ENCODE results near the gene NECTIN1.

The NECTIN1 gene

DNA sequence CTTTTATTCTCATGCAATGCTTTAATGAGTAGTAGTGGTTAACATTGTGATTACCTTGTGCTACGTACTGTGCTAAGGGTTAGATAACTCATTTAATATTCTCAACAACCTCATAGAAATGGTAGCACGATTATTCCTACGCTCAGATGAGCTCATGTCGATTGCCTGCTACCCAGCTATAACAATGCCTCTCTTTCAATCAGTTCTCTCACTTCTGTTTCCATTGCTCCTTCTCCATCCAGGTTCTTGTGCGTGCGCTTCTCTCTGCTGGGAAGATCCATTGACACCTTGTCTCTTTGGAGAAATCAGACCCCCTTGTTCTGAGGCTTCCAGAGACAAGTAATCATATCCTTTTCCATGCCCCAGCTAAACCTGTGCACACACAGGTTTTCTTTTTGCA lies 120.8 kb downstream of the NECTIN1 start:
- Histone ChIP-seq H3K27me3 (ENCODE audit: low read length) (no peaks in the 10 kb centered on the region), H3K4me3 (ENCODE audit: insufficient read depth, low read length, poor library complexity, severe bottlenecking) (no peak overlapping the region), H3K79me2 (ENCODE audit: insufficient read depth, low read length) (no peaks in the 10 kb centered on the region), H3K9ac (ENCODE audit: low read length) (no peak overlapping the region), H3K36me3 (ENCODE audit: low read length) (no peaks in the 10 kb centered on the region), H4K20me1 (ENCODE audit: low read depth, low read length) (no peaks in the 10 kb centered on the region), H3F3A (ENCODE audit: insufficient read depth) (no peaks in the 10 kb centered on the region), H3K27ac (ENCODE audit: low read depth, low read length) (no peak overlapping the region), H3K9me3 (ENCODE audit: insufficient read depth, low read length) (no peaks in the 10 kb centered on the region), H3K9me2 (replicated peaks; ENCODE audit: insufficient read depth, low read length) (no peaks in the 10 kb centered on the region), H2AFZ (ENCODE audit: low read depth, low read length, severe bottlenecking) (no peak overlapping the region), H3K4me2 (ENCODE audit: low read depth, low read length, poor library complexity, severe bottlenecking) (no peak overlapping the region)
- TF ChIP-seq EZH2phosphoT487 (conservative IDR thresholded peaks at IDR 0.05; ENCODE audit: low read length), result no peak
- TF ChIP-seq, protein P1, sequence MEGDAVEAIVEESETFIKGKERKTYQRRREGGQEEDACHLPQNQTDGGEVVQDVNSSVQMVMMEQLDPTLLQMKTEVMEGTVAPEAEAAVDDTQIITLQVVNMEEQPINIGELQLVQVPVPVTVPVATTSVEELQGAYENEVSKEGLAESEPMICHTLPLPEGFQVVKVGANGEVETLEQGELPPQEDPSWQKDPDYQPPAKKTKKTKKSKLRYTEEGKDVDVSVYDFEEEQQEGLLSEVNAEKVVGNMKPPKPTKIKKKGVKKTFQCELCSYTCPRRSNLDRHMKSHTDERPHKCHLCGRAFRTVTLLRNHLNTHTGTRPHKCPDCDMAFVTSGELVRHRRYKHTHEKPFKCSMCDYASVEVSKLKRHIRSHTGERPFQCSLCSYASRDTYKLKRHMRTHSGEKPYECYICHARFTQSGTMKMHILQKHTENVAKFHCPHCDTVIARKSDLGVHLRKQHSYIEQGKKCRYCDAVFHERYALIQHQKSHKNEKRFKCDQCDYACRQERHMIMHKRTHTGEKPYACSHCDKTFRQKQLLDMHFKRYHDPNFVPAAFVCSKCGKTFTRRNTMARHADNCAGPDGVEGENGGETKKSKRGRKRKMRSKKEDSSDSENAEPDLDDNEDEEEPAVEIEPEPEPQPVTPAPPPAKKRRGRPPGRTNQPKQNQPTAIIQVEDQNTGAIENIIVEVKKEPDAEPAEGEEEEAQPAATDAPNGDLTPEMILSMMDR (IDR thresholded peaks at IDR 0.05; ENCODE audit: insufficient read depth, low read length, poor library complexity, severe bottlenecking), result no peak

DNA sequence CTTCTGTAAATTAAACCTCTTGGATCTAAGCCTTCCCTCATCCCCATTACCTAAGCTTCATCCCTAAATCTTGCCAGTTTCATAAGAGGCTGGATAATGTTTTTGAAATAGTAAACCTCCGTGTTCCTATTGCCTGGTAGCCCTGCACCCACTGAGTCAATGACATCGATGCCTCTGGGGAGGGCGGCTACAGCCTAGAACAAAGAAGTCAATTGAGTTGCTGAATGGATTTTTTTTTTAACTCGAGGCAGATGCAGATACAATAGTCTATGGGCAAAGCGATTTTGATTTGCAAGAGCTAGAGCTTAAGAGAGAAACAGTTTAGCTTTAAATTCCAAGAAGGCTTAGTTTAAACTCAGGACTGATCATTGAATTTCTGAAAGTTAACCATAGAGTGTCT lies 121.3 kb downstream of the NECTIN1 start:
- H3K27ac ChIP-seq (ENCODE audit: low read depth, low read length), result no peak overlapping the region
- no peaks in the 10 kb centered on the region for H3F3A ChIP-seq (ENCODE audit: insufficient read depth)
- TF ChIP-seq, protein P1 (IDR thresholded peaks at IDR 0.05; ENCODE audit: insufficient read depth, low read length, poor library complexity, severe bottlenecking), result no peak
- no peak for TF ChIP-seq EZH2phosphoT487 (conservative IDR thresholded peaks at IDR 0.05; ENCODE audit: low read length)
- H3K9me2 ChIP-seq (replicated peaks; ENCODE audit: insufficient read depth, low read length), result no peaks in the 10 kb centered on the region
- H4K20me1 ChIP-seq (ENCODE audit: low read depth, low read length), result no peaks in the 10 kb centered on the region
- no peak overlapping the region for H2AFZ ChIP-seq (ENCODE audit: low read depth, low read length, severe bottlenecking)
- H3K36me3 ChIP-seq (ENCODE audit: low read length), result no peaks in the 10 kb centered on the region
- H3K9me3 ChIP-seq (ENCODE audit: insufficient read depth, low read length), result no peaks in the 10 kb centered on the region
- H3K4me2 ChIP-seq (ENCODE audit: low read depth, low read length, poor library complexity, severe bottlenecking), result no peak overlapping the region
- no peak overlapping the region for H3K4me3 ChIP-seq (ENCODE audit: insufficient read depth, low read length, poor library complexity, severe bottlenecking)
- H3K9ac ChIP-seq (ENCODE audit: low read length), result no peak overlapping the region
- H3K27me3 ChIP-seq (ENCODE audit: low read length), result no peaks in the 10 kb centered on the region
- H3K79me2 ChIP-seq (ENCODE audit: insufficient read depth, low read length), result no peaks in the 10 kb centered on the region

GRCh38 chr11:119605137-119605665 lies 123.8 kb downstream of the NECTIN1 start:
- Histone ChIP-seq H3K27me3 (ENCODE audit: low read length) (no peaks in the 10 kb centered on the region), H3K79me2 (ENCODE audit: insufficient read depth, low read length) (no peaks in the 10 kb centered on the region), H3K9me2 (replicated peaks; ENCODE audit: insufficient read depth, low read length) (no peaks in the 10 kb centered on the region), H3K9me3 (ENCODE audit: insufficient read depth, low read length) (no peaks in the 10 kb centered on the region), H2AFZ (ENCODE audit: low read depth, low read length, severe bottlenecking) (no peak overlapping the region), H3F3A (ENCODE audit: insufficient read depth) (no peaks in the 10 kb centered on the region), H4K20me1 (ENCODE audit: low read depth, low read length) (no peaks in the 10 kb centered on the region), H3K4me3 (ENCODE audit: insufficient read depth, low read length, poor library complexity, severe bottlenecking) (no peak overlapping the region), H3K27ac (ENCODE audit: low read depth, low read length) (no peak overlapping the region), H3K36me3 (ENCODE audit: low read length) (no peaks in the 10 kb centered on the region), H3K9ac (ENCODE audit: low read length) (no peak overlapping the region), H3K4me2 (ENCODE audit: low read depth, low read length, poor library complexity, severe bottlenecking) (no peak overlapping the region)
- TF ChIP-seq EZH2phosphoT487 (conservative IDR thresholded peaks at IDR 0.05; ENCODE audit: low read length), result no peak
- TF ChIP-seq, protein P1 (IDR thresholded peaks at IDR 0.05; ENCODE audit: insufficient read depth, low read length, poor library complexity, severe bottlenecking), result no peak
